ENCODE measurements around the gene NANOS3.

Gene NANOS3

DNA sequence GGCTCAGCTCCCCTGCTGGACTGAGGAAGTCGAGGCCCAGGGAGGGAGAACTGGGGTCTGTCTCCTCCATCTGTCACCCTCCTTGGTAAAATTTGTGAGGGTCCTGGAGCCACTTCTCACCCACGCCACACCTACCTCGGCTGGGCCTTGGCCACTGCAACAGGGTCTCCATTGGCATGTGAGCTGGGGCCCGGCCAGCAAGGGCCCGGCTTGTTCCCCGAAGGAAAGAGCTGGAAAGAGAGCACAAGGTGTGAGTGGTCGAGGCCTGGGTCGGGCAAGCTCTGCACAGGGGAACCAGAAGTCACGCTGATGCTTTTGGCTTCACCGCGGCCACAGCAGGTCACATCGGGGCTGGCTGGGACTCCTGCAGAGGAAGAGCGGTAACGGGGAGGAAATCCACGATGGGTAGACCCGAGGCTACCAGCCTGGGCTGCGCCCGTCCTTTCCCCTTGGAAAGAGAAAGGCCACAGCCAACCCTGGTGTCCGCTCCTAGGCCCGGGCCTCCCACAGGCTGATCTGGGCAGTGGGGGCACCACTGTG is 9.0 kb downstream of the NANOS3 start:
- DNase-seq (ENCODE audit: low spot score): no peak

GRCh38 chr19:13887018-13887436 is 10.1 kb downstream of the NANOS3 start:
- no peak for DNase-seq (ENCODE audit: low spot score)

DNA sequence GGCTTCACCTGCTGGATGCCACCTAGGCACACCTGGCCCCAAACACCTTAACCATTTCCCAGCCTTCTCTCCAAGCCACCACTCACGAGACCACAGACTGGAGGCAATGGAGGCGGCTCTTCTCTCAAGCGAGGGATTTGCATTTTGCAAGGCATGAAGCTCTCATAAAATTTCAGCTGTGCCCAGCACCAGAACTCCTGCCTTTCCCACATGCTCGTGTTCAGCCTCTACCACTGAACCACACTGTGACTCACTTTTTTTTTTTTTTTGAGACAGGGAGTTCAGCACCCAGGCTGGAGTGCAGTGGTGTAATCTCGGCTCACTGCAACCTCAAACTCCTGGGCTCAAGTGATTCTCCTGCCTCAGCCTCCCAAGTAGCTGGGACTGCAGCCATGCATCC is 10.6 kb downstream of the NANOS3 start:
- DNase-seq (ENCODE audit: low spot score): no peak

DNA sequence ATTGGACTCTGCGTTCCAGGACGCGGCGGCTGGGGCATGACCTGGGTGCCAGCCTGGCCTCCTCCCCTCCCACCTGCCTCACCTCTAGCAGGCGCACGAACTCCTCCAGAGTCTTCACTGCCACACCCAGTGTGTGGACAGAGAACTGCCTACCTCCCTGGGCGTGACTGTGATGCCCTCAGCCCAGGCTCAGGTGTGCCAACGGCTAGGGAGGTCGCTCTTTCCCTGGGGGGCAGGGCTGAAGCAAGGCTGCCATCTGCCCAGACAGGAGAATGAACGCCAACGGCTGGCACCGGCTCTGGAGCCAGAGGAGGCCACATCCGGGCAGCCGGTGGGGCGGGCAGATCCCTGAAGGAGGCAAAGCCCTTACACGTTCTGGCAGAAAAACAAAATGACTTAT is 11.3 kb downstream of the NANOS3 start:
- no peak for DNase-seq (ENCODE audit: low spot score)

DNA sequence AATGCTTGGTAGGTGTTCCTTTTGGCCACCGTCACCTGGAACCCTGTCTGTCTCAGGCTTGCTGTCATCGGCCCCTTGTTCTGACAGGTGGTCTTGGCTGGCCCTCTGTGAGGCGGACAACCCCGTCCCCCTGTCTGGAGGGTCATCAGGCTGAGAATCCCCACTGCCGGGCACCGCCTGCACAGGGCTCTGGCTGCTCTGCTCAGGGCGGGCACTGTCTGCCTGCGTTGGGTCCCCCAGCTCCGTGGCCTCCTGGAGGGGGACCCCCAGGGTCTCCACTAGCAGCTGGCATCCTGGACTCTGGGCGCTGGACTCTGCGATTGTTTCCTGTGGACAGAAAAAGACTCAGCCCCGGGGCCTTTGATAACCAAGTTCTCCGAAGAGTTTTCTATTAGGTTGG is 13.2 kb downstream of the NANOS3 start:
- no peak for DNase-seq (ENCODE audit: low spot score)

DNA sequence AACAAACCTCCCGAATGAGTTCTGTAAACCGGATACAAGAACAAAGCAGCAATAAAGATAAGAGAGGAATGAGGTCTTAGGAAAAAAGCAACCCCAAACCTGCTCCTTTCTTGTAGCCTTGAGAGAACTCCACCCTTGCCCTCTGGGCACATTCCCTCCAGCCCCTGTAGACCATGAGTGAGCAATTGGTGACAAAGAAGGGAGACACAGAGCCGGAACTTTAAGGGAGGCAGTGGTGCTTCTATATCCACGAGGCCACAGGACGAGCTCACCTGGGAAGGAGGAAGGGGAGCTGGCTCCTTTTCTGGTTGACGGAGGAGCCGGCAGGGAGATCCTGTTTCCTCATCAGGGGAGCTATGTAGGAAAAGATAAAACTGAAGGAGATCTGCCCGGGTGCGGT is 15.9 kb downstream of the NANOS3 start:
- no peak for DNase-seq (ENCODE audit: low spot score)

- no peak for DNase-seq (ENCODE audit: low spot score)
Observed at GRCh38 chr19:13894552-13894951, 17.6 kb downstream of the NANOS3 start.

DNA sequence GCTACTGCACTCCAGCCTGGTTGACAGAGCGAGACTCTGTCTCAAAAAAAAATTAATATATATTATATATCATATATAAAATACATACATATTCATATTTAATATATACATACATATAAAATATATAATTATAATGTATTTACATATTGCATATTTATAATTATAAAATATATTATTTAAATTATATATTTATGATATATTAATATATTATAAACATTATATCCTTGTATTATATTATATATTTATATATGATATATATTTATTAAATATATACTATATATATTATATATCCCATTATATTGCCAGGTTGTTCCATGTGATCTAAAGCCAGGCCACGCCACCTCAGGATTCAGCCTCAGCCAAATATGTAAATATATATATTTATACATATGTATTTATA is 19.3 kb downstream of the NANOS3 start:
- no peak for DNase-seq (ENCODE audit: low spot score)

- DNase-seq (ENCODE audit: low spot score): no peak
Observed at GRCh38 chr19:13899393-13899792, 22.5 kb downstream of the NANOS3 start.

- no peak for DNase-seq (ENCODE audit: low spot score)
Observed at GRCh38 chr19:13899912-13900584, 23.1 kb downstream of the NANOS3 start.

DNA sequence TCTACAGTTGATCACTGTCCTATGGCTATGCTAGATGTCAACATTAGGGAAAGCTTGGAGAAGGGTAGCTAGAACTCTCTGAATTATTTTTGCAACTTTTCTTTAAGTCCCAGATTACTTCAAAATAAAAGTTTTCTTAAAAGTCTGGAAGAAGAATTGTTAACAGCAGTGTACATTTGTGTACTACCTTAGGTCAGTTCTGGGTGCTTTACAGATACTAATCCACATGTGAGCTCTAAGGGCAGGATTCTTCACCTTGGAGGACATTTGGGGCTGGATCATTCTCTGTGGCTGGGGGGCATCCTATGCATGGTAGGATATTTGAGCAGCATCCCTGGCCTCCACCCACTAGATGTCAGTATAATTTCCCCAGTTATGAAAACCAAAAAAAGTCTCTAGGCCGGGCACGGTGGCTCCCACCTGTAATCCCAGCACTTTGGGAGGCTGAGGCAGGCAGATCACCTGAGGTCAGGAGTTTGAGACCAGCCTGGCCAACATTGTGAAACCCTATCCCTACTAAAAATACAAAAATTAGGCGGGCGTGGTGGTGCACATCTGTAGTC is 26.1 kb downstream of the NANOS3 start:
- DNase-seq (ENCODE audit: low spot score): no peak

GRCh38 chr19:13905634-13906520 is 28.9 kb downstream of the NANOS3 start, which contains the start of the genes BRME1 and CC2D1A:
Gene BRME1, minus strand, starts transcription at chr19:13906117. Its CDS starts 1,225 bp downstream, at chr19:13904892.
Gene CC2D1A, plus strand, starts transcription at chr19:13906201. Its CDS starts 241 bp downstream, at chr19:13906442.
- peak; percentile 95 for DNase-seq (ENCODE audit: low spot score)

DNA sequence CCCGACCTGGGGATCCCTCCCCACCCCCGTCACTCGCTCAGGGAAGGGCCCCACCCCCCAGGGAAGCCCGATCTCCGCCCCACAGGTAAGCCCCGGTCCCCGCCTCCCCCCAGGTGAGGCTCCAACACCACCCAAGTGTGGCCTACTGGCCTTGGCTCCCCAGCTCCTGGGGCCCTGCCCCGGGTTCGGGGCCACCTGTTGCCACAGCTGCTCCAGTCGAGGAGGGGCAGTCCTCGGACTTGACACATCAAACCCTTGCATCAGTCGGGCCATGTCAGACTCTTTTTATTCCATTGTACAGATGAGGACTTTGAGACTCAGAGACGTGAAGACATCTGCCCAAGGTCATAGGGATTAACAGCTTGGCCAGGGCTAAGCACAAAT is 29.6 kb downstream of the NANOS3 start:
- no peak for DNase-seq (ENCODE audit: low spot score)

DNA sequence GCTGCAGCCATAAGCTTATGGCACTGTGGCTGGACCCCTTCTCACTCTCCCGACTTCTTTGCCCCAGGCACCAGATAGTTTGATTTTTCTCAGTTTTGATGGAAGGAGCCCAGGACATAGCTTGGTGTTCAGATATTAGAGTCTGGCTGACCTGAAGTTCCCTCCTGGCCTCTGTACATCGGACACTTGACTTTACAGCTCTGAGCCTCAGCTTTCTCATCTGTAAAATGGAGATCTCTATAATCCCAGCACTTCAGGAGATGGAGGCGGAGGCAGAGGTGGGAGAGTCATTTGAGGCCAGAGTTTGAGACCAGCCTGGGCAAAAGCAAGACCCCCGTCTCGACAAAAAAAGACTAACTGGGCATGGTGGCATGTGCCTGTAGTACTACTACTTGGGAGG is 30.0 kb downstream of the NANOS3 start:
- no peak for DNase-seq (ENCODE audit: low spot score)

GRCh38 chr19:13908674-13909073 is 31.7 kb downstream of the NANOS3 start:
- DNase-seq (ENCODE audit: low spot score): no peak

GRCh38 chr19:13909430-13909829 is 32.5 kb downstream of the NANOS3 start:
- no peak for DNase-seq (ENCODE audit: low spot score)

DNA sequence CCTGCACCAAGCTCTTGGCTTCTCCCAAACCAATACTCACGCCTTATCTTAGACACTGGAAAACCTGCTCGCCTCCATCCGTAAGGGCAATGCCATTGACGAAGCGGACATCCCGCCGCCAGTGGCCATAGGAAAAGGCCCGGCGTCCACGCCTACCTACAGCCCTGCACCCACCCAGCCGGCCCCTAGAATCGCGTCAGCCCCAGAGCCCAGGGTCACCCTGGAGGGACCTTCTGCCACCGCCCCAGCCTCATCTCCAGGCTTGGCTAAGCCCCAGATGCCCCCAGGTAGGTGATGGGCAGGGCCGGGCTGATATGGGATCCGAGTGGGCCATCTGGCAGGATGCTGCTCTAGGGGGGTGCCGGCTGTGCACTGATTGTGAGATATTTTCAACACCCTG is 36.4 kb downstream of the NANOS3 start:
- no peak for DNase-seq (ENCODE audit: low spot score)

DNA sequence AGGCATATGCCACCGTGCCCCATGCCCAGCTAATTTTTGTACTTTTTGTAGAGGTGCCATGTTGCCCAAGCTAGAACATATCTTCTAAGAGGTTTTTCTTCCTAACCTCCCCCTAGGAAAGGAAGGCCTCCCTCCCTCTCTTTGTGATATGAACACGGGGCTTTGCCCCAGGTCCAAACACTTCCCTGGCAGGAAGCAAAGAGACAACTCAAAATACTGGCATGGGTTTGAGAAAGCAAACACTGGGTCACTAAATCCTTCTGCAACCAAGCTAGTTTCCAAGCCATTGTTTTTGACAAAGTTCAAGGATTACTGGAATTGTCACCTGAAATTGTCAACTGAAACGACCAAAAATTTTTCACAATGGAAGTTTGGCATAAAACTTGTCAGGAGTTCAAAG is 37.8 kb downstream of the NANOS3 start:
- DNase-seq (ENCODE audit: low spot score): no peak

GRCh38 chr19:13917888-13918406 is 41.0 kb downstream of the NANOS3 start:
- DNase-seq (ENCODE audit: low spot score): no peak

GRCh38 chr19:13918726-13919411 is 41.9 kb downstream of the NANOS3 start:
- no peak for DNase-seq (ENCODE audit: low spot score)

DNA sequence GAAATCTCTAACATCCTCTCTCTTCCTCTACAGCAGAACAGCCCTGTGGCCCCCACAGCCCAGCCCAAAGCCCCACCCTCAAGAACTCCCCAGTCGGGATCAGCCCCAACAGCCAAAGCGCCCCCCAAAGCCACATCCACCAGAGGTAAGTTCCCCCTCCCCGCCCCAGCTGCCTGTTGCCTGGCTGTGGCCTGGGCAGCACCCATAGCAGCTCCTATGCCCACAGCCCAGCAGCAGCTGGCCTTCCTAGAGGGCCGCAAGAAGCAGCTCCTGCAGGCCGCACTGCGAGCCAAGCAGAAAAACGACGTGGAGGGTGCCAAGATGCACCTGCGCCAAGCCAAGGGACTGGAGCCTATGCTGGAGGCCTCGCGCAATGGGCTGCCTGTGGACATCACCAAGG is 43.6 kb downstream of the NANOS3 start:
- DNase-seq (ENCODE audit: low spot score): no peak

All from left forelimb (tissue), 1 donor.